ENCODE measurements around the gene ERC1.

The ERC1 gene

DNA sequence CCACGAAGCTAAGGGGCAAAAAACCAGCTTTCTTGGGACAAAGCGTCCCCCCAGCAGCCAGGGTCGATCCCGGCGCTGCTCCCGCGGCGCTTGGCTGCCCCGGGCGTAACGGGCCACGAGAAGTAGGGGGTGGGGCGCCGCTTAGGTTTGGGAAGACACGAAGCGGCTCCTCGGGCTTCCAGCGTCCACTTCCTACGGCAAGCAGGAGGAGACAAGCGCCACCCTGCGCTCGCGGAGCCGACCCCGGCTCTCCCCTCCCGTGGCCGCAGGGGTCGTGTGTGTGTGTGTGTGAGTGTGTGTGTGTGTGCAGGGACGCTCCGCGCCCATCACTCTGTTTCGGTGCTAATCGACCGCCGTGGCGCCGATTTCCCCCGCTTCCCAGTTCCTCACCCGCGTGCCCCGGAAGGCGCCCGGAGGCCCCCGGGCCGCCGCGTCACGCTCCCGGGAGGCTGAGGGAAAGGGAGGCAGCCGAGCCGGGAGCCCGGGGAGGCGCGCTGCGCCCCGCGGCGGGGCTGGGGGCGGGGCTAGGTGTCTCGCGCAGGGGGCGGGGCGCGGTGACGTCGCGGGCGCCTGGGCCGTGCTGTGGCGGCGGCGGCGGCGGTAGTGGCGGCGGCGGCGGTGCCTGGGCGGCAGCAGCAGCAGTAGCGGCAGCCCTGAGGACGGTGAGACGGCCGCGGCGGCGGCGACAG lies at the start of gene ERC1:
Gene ERC1 (plus strand): TSS at position 563 of the 689 bp plus-strand sequence. CDS start 36,681 bp downstream, outside the sequence.
- TF ChIP-seq, protein P1, sequence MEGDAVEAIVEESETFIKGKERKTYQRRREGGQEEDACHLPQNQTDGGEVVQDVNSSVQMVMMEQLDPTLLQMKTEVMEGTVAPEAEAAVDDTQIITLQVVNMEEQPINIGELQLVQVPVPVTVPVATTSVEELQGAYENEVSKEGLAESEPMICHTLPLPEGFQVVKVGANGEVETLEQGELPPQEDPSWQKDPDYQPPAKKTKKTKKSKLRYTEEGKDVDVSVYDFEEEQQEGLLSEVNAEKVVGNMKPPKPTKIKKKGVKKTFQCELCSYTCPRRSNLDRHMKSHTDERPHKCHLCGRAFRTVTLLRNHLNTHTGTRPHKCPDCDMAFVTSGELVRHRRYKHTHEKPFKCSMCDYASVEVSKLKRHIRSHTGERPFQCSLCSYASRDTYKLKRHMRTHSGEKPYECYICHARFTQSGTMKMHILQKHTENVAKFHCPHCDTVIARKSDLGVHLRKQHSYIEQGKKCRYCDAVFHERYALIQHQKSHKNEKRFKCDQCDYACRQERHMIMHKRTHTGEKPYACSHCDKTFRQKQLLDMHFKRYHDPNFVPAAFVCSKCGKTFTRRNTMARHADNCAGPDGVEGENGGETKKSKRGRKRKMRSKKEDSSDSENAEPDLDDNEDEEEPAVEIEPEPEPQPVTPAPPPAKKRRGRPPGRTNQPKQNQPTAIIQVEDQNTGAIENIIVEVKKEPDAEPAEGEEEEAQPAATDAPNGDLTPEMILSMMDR (IDR thresholded peaks at IDR 0.05; ENCODE audit: control extremely low read depth, extremely low read depth, low read depth, missing control alignments): peak; percentile 0
- CTCF ChIA-PET: interaction anchor here (0.7 to 1.3 kb wide), 5 partner anchors 14 to 375 kb away, joined by 3 read pairs; no protein-coding TSS in a partner anchor

DNA sequence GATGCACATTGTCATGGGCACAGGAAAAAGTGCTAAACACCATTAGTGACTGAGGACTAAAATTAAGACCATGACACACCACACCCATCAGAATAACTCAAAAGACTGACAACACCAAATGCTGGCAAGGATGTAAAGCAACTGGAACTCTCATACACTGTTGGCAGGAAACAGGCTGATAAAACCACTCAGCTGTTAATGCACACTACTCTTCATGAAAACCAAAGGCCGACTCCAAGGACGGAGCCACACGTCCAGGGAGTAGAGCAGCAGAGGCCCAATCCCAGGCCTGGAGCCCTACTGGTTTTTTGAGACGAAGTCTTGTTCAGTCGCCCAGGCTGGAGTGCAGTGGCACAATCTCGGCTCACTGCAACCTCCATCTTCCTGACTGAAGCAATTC lies 48.0 kb upstream of the ERC1 start:
- ChIA-PET CTCF (no interaction called here), POLR2A (no interaction called here)
- TF ChIP-seq, protein P1 (IDR thresholded peaks at IDR 0.05; ENCODE audit: control extremely low read depth, extremely low read depth, low read depth, missing control alignments): no peak
- no peak for DNase-seq (ENCODE audit: extremely low spot score)

More for the DNA sequence above, at the start of gene ERC1:
- POLR2A ChIA-PET: no interaction called here
- DNase-seq (ENCODE audit: extremely low spot score): peak; percentile 94

DNA sequence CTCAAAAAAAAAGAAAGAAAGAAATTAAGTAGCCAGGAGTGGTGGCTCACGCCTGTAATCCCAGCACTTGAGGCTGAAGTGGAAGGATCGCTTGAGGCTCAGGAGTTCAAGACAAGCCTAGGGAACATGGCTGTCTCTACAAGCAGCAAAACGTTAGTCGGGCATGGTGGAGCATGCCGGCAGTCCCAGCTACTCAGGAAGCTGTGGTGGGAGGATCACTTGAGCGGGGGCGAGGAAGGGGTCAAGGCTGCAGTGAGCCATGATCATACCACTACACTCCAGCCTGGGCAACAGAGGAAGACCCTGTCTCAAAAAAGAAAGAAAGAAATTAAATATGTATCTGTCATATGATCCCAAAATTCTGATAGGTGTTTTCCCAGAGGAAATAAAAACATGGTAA lies 46.8 kb upstream of the ERC1 start:
- ChIA-PET CTCF (no interaction called here), POLR2A (no interaction called here)
- TF ChIP-seq, protein P1 (IDR thresholded peaks at IDR 0.05; ENCODE audit: control extremely low read depth, extremely low read depth, low read depth, missing control alignments): no peak
- DNase-seq (ENCODE audit: extremely low spot score): no peak

DNA sequence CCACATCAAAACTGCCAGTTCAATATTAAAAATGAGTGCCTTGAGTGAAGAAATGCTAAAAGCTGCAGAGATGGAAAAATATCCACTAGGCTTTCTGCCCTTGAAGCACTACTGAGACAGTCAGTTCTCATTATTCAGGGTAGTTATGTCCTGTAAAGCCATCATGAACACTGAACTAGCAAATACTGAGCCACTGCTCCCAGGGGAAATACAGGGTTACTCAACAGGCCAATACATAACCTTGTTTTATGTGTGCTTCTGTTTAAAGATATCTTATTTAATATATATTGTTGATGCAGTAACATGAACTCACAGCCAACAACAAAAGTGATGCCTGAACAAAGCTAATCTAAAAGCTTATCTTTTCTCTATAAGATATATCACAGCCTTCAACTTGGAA lies 44.8 kb upstream of the ERC1 start:
- TF ChIP-seq, protein P1 (IDR thresholded peaks at IDR 0.05; ENCODE audit: control extremely low read depth, extremely low read depth, low read depth, missing control alignments): no peak
- ChIA-PET POLR2A (interaction anchor here (0.6 kb wide), 1 partner anchor 184 kb away, joined by 4 read pairs; no protein-coding TSS in a partner anchor), CTCF (interaction anchor here (0.9 to 1.6 kb wide), 9 partner anchors 8 to 371 kb away, joined by 3 to 4 read pairs (median 3); no protein-coding TSS in a partner anchor)
- no peak for DNase-seq (ENCODE audit: extremely low spot score)

DNA sequence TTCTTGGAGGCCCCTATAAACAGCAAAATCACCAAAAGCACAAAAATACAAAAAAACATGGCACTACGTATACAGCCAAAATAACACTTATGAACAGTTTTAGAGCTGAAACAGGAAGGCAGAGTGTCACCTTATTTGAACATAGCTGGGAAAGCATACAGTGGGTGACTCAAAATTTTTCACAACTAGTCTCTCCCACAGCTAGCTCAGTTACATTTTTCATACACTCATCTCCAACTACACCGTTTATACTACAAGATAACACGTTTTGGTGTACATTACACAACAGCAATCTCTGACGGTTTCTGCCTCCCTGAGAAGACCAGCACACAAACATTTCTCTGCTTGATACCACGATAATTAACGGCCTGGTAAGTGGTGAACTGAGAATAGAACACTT lies 44.4 kb upstream of the ERC1 start:
- POLR2A ChIA-PET: interaction anchor here (0.6 kb wide), 1 partner anchor 184 kb away, joined by 4 read pairs; no protein-coding TSS in a partner anchor
- CTCF ChIA-PET: interaction anchor here (0.9 to 1.6 kb wide), 8 partner anchors 9 to 371 kb away, joined by 3 to 4 read pairs (median 3); no protein-coding TSS in a partner anchor
- TF ChIP-seq, protein P1 (IDR thresholded peaks at IDR 0.05; ENCODE audit: control extremely low read depth, extremely low read depth, low read depth, missing control alignments): no peak
- DNase-seq (ENCODE audit: extremely low spot score): no peak

DNA sequence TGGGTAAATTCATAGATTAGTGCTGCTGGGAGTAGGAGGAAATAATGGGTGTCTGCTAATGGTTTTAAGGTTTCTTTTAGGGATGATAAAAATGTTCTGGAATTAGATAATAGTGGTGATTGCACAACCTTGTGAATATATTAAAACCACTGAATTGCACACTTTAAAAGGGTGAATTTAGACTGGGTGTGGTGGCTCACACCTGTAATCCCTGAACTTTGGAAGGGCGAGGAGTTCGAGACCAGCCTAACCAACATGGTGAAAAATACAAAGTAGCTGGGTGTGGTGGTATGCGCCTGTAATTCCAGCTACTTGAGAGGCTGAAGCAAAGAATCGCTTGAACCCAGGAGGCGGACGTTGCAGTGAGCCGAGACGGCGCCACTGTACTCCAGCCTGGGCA lies 42.8 kb upstream of the ERC1 start:
- no peak for DNase-seq (ENCODE audit: extremely low spot score)
- POLR2A ChIA-PET: no interaction called here
- CTCF ChIA-PET: interaction anchor here (1.6 to 1.7 kb wide), 2 partner anchors 93 to 326 kb away, joined by 3 to 4 read pairs; no protein-coding TSS in a partner anchor
- TF ChIP-seq, protein P1 (IDR thresholded peaks at IDR 0.05; ENCODE audit: control extremely low read depth, extremely low read depth, low read depth, missing control alignments): no peak
